ENCODE results near the gene UGP2. TPM values are rescaled to one million over a fixed set of nuclear protein-coding genes. Genes with fewer than 3 reads are reported as not detected.

The UGP2 gene
- total and polyA plus RNA-seq, 2 donors from 2014 or later: 118 to 140 TPM

GRCh38 chr2:63820969-63821368, 20.7 kb upstream of the UGP2 start:
- H3K9me3 ChIP-seq (ENCODE audit: control insufficient read depth in 2 of 3, insufficient read depth in 1 of 3, low read length in 3 of 3): no peaks in the 10 kb centered on the region
- H3K36me3 ChIP-seq (ENCODE audit: control insufficient read depth in 2 of 3, insufficient read depth in 3 of 3, low read length in 3 of 3): no peaks in the 10 kb centered on the region
- H3K9ac ChIP-seq (ENCODE audit: low read length in 3 of 3): no peak overlapping the region
- no peak for FAIRE-seq
- intact Hi-C loops (cut with DNase I): no loop called here
- H3K4me3 ChIP-seq (ENCODE audit: low read length in 3 of 3): no peak overlapping the region
- DNase-seq: no peak
- no peak overlapping the region for H3K27ac ChIP-seq (ENCODE audit: low read depth in 2 of 2, low read length in 2 of 2)
- peaks cover 0 to 3% (median 2%) of the 10 kb centered on the region in 3 donors for H3K4me1 ChIP-seq (ENCODE audit: control insufficient read depth in 2 of 3, insufficient read depth in 2 of 3, low read depth in 1 of 3, low read length in 3 of 3)
- H3K27me3 ChIP-seq (ENCODE audit: control insufficient read depth, insufficient read depth, low read length): no peaks in the 10 kb centered on the region
- no peak for TF ChIP-seq CTCF (IDR thresholded peaks at IDR 0.05; ENCODE audit: borderline replicate concordance, extremely low read depth, insufficient read depth)

GRCh38 chr2:63821396-63821795, 20.3 kb upstream of the UGP2 start:
- H3K4me3 ChIP-seq (ENCODE audit: low read length in 3 of 3): no peak overlapping the region
- FAIRE-seq (no peak), DNase-seq (no peak)
- no peaks in the 10 kb centered on the region for H3K9me3 ChIP-seq (ENCODE audit: control insufficient read depth in 2 of 3, insufficient read depth in 1 of 3, low read length in 3 of 3)
- no peaks in the 10 kb centered on the region for H3K36me3 ChIP-seq (ENCODE audit: control insufficient read depth in 2 of 3, insufficient read depth in 3 of 3, low read length in 3 of 3)
- no peak overlapping the region for H3K27ac ChIP-seq (ENCODE audit: low read depth in 2 of 2, low read length in 2 of 2)
- intact Hi-C loops (cut with DNase I): no loop called here
- peaks cover 0 to 3% (median 2%) of the 10 kb centered on the region in 3 donors for H3K4me1 ChIP-seq (ENCODE audit: control insufficient read depth in 2 of 3, insufficient read depth in 2 of 3, low read depth in 1 of 3, low read length in 3 of 3)
- TF ChIP-seq CTCF (IDR thresholded peaks at IDR 0.05; ENCODE audit: borderline replicate concordance, extremely low read depth, insufficient read depth): no peak
- H3K9ac ChIP-seq (ENCODE audit: low read length in 3 of 3): no peak overlapping the region
- H3K27me3 ChIP-seq (ENCODE audit: control insufficient read depth, insufficient read depth, low read length): no peaks in the 10 kb centered on the region

- Histone ChIP-seq H3K36me3 (ENCODE audit: control insufficient read depth in 2 of 3, insufficient read depth in 3 of 3, low read length in 3 of 3) (no peaks in the 10 kb centered on the region), H3K4me3 (ENCODE audit: low read length in 3 of 3) (no peak overlapping the region), H3K27me3 (ENCODE audit: control insufficient read depth, insufficient read depth, low read length) (no peaks in the 10 kb centered on the region), H3K9me3 (ENCODE audit: control insufficient read depth in 2 of 3, insufficient read depth in 1 of 3, low read length in 3 of 3) (no peaks in the 10 kb centered on the region), H3K9ac (ENCODE audit: low read length in 3 of 3) (no peak overlapping the region), H3K4me1 (ENCODE audit: control insufficient read depth in 2 of 3, insufficient read depth in 2 of 3, low read depth in 1 of 3, low read length in 3 of 3) (peaks cover 0 to 2% (median 0%) of the 10 kb centered on the region in 3 donors), H3K27ac (ENCODE audit: low read depth in 2 of 2, low read length in 2 of 2) (no peak overlapping the region)
- intact Hi-C loops (cut with DNase I): no loop called here
- no peak for TF ChIP-seq CTCF (IDR thresholded peaks at IDR 0.05; ENCODE audit: borderline replicate concordance, extremely low read depth, insufficient read depth)
- no peak for DNase-seq
- FAIRE-seq: no peak
Observed at GRCh38 chr2:63822478-63822877, 19.2 kb upstream of the UGP2 start.

- Histone ChIP-seq H3K27me3 (ENCODE audit: control insufficient read depth, insufficient read depth, low read length) (no peaks in the 10 kb centered on the region), H3K9ac (ENCODE audit: low read length in 3 of 3) (no peak overlapping the region), H3K4me1 (ENCODE audit: control insufficient read depth in 2 of 3, insufficient read depth in 2 of 3, low read depth in 1 of 3, low read length in 3 of 3) (no peaks in the 10 kb centered on the region), H3K27ac (ENCODE audit: low read depth in 2 of 2, low read length in 2 of 2) (no peak overlapping the region), H3K9me3 (ENCODE audit: control insufficient read depth in 2 of 3, insufficient read depth in 1 of 3, low read length in 3 of 3) (no peaks in the 10 kb centered on the region), H3K36me3 (ENCODE audit: control insufficient read depth in 2 of 3, insufficient read depth in 3 of 3, low read length in 3 of 3) (no peaks in the 10 kb centered on the region), H3K4me3 (ENCODE audit: low read length in 3 of 3) (no peak overlapping the region)
- no peak for TF ChIP-seq CTCF (IDR thresholded peaks at IDR 0.05; ENCODE audit: borderline replicate concordance, extremely low read depth, insufficient read depth)
- FAIRE-seq (no peak), DNase-seq (no peak)
- intact Hi-C loops (cut with DNase I): no loop called here
Observed at GRCh38 chr2:63827749-63828148, 13.9 kb upstream of the UGP2 start.
